HL-60/S4 treated with phorbol 12-myristate 13-acetate at 8.2 ng/mL for 4 days and 3 days (cell line): ENCODE results near the gene FOXA3.
"Not testable (repeated sequence)": the region's sequence is repeated elsewhere in the genome, so short reads cannot be mapped to it uniquely, and the experiment has no call there.

Experiments used
- in situ Hi-C: fragments of 300-500 bp; cut with MboI; formaldehyde crosslinking; loops from 2 replicates; pipeline ENCODE4 v1.15.0; 2022; ENCODE audit warnings: low sequenced_read_pairs

FOXA3 gene

DNA sequence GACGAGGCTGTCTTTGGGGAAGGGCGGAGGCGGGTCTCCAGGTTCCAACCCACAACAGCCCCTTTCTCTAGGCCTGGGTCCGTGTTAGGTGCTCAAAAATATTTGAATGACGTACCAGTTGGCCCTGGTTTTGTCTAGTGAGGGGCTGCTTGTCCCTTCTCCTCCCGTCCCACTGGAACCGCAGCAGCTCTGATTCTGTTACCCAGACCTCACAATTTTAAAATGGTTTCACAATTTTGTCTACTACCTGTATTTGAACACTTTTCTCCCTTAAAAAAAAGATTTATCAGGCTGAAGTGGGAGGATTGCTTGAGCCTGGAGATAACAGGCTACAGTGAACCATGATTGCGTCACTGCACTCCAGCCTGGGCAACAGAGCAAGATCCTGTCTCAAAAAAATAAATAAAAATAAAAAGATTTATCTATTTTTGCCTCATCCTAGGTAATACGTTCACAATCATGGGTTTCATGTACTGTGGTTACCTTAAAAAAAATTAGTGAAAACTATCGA, 23.1 kb downstream of the FOXA3 start:
- in situ Hi-C loops, result no loop called here

DNA sequence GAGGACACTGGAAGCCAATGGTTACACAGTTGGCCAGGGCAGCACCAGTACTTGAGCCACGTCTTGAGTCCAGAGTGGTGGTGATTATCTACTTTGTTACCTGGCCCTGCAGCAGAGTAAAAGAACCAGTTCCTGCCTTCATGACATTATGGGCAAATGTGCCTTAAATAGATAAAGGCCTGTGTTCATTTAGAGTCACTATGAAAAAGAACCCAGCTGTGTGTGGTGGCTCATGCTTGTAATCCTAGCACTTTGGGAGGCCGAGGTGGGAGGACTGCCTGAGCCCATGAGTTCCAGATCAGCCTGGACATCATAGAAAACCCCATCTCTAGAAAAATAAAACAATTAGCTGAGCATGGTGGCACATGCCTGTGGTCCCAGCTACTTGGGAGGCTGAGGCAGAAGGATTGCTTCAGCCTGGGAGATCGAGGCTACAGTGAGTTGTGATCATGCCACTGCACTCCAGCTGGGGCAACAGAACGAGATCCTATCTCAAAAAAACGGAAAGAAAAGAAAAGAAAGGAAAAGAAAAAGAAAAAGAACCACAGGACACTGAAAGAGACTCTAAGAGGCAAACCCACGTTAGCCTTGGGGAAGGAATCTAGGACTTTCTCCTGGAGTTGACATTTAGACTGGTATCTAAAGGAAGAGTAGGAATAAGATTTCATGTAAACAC, 25.2 kb downstream of the FOXA3 start:
- in situ Hi-C loops, result no loop called here

DNA sequence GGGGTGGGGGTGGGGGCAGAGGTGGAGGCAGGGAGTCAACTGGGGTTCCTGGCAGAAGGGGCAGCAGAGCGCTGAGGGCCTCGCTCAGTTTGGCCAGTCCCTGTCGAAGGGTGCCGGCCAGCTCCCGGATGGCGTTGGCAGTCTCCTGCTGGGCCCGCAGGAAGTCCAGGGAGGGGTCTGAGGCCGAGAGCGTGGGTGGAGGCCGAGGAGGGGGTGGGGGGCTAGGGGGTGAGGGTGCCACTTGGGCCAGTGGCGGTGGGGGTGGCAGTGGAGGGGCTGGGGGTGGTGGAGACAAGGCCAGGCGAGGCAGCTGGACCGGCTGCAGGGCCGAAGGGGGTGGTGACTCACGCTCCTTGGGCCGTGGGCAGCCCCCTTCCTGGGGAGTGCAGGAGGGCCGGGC, 26.8 kb downstream of the FOXA3 start:
- in situ Hi-C loops, result no loop called here

DNA sequence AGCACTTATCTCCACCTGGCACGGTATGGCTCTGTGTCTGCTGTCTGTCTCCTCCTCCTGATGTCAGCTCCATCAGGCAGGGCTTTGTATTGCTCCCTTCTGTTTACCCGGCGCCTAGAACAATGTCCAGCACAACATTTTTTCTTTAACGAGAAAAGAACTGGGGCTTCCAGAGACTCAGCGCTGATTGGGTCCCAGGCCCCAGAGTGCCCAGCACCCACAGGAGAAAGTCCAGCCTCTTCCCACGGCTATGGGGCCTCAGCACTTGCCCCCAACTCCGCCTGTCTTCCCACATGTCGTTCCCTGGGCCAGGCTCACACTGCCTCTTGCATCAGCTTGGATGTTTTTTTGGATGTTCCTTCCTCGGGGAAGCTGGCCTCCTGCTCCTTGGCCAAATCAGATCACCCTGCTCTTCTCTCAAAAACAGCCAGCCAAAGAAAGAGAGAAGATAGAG, 31.4 kb downstream of the FOXA3 start:
- in situ Hi-C loops, result no loop called here

DNA sequence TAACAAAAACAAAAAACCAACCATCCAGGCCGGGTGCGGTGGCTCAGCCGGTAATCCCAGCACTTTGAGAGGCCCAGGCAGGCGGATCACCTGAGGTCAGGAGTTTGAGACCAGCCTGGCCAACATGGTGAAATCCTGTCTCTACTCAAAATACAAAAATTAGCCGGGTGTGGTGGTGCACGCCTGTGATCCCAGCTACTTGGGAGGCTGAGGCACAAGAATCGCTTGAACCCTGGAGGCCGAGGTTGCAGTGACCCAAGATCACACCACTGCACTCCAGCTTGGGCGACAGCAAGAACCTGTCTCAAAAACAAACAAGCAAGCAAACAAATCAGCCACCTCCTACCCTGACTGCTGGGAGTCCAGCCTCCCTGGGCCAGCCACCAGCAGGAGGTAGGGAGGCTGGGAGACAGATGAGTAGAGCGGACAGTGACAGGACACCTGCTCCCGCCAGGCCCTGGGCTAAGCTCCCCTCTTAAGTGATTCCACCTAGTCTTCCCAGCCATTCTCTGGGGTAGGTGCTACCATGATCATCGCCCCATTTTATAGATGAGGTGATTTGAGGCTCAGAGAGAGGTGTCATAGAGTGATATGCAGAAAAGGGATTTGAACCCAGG, 32.0 kb downstream of the FOXA3 start:
- in situ Hi-C loops, result not testable (repeated sequence)

DNA sequence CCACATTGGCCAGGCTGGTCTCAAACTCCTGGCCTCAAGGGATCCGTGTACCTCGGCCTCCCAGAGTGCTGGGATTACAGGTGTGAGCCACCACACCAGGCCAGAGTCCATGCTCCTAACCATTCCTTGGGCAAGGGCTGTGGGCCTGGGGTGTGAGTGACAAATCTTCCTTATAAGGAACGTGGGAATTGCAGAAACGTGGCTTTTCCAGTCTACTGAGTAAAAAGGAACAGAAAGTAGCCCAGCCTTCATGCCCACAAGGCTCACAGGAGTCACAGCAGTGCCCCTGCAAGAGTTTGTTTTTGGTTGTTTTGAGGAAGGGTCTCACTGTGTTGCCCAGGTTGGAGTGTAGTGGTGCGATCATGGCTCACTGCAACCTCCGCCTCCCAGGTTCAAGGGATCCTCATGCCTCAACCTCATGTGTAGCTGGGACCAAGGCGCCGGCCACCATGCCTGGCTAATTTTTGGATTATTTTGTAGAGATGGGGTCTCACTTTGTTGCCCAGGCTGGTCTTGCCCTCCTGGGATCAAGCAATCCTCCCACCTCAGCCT, 33.2 kb downstream of the FOXA3 start:
- in situ Hi-C loops, result no loop called here

DNA sequence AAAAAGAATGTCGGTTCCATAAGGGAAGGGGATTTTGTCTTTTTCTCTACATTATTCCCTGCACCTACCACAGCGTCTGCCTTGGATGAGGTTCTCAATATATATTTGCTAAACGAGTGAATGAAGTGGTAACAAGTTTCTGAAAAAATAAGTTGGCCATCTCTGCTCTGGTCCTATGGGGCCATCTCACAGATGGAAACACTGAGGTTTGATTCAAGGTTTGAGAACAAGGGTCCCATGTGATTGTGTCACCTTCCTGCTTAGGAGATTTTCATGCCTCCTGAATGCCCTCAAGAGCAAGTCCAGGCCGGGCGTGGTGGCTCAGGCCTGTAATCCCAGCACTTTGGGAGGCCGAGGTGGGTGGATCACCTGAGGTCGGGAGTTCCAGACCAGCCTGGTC, 35.1 kb downstream of the FOXA3 start:
- in situ Hi-C loops, result no loop called here

DNA sequence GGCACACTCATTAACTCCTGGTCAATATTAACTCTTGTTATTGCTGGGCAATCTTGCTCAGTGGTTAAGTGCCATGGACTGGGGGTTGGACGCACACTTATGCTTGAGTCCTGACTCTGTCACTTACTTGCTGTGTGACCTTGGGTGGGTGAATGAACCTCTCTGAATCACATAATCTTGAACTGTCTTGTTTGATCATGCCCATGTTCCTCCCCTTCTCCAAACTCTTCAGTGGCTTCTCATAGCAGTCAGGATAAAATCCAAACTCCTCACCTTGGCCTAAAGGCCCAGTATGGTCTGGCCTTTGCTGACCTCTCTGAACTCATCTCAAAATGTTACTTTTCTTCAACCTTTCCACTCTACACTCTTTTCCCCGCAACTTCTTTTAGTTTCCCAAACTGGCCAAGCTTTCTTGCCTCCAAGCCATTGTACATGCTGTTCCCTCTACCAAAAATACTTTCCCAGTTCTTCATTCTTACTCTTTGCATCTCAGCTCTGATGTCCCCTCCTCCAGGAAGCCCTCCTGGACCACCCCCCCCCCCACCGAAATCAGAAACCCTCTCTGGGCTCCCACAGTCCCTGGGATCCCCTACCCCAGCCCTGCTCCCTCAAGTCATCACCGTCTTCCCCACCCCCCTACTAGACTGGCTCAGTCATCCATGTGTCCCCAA, 35.9 kb downstream of the FOXA3 start:
- in situ Hi-C loops, result no loop called here

DNA sequence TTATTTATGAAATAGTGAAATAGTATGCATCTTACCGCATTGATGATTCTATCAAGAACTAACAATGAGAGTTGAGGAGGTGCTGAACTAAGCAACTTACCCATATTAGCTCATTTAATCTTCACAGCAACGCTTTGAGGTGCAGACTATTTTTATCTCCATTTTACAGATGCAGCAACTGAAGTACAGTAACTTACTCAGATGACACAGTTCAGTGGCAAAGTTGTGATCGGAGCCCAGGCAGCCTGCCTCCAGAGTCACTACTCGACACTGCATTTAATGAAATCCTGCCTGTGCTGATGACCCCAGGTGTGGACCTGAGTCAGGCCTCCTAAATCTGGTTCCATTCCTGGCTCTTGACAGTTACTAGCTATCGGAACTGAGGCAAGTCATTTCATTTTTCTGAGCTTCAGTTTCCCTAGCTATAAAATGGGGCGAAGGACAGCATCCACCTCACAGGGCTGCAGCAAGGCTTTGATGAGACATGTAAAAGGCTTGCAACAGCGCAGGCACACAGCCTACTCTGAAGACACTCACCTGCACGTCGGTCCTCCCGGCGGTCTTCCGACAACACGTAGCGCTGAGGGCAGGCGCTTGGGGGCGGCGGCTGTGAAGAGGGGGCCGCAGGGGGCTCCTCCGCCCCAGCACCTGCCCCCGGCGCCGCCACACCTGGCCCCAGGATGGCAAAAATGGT, 36.8 kb downstream of the FOXA3 start:
- in situ Hi-C loops, result no loop called here

DNA sequence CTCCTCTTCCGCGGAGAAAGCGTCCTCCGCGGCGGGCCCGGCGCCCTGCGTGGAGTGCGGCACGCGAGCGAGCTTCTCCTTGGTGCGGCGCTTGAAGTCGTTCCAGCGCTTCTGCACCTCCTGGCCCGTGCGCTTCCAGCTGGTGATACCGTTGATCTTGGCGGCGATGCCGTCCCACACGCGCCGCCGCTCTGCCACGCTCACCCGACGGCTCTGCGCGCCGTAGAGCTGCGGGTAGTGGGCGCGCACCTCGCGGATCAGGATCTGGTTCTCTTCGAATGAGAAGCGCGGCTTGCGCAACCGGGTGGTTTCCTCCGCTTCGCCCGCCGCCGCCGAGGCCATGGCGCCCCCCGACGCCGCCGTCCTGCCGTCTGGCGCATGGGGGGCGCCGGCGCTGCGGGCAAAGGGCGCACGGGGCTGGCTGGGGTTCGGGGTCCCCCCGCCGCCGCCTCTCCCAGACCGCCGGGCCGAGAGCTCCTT, 37.3 kb downstream of the FOXA3 start:
- in situ Hi-C loops, result no loop called here

DNA sequence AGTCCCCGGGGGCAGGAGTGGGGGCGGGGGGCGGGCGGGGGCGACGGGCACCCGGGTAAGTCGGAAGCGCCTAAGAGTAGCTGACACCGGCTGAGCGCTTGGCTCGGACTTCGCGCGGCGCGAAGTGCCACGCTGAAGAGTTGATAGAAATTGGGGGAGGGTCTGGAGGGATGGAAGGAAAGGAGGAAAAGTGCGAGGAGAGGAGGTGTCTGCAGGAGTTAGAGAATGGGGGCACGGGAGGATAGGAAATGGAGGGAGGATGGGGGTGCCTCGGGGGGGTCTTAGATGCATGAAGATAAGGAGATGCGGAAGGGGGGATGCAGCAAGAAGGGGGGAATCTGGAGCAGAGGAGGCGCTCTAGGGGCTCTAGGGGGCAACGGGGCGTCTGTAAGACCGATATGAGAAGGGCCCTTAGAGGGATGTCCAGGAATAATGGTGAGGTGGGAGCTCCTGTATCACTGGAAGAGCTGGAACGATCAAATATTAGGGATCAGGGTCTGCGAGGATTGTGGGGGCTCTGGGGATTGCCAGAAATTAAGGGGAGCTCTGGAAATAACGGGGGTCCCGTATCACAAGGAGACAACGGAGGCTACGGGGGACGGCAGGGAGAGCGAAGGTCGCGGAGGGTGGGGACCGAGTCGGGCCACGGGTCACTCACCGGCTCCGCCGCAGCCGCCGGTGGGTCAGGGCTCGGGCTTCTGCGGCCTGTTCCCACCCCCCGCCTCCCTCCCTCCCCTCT, 38.0 kb downstream of the FOXA3 start, which contains the start of gene MYPOP:
TSS of gene MYPOP (minus strand) at position 702 of the 739 bp plus-strand sequence. CDS start 840 bp downstream, outside the sequence.
- in situ Hi-C loops, result no loop called here

DNA sequence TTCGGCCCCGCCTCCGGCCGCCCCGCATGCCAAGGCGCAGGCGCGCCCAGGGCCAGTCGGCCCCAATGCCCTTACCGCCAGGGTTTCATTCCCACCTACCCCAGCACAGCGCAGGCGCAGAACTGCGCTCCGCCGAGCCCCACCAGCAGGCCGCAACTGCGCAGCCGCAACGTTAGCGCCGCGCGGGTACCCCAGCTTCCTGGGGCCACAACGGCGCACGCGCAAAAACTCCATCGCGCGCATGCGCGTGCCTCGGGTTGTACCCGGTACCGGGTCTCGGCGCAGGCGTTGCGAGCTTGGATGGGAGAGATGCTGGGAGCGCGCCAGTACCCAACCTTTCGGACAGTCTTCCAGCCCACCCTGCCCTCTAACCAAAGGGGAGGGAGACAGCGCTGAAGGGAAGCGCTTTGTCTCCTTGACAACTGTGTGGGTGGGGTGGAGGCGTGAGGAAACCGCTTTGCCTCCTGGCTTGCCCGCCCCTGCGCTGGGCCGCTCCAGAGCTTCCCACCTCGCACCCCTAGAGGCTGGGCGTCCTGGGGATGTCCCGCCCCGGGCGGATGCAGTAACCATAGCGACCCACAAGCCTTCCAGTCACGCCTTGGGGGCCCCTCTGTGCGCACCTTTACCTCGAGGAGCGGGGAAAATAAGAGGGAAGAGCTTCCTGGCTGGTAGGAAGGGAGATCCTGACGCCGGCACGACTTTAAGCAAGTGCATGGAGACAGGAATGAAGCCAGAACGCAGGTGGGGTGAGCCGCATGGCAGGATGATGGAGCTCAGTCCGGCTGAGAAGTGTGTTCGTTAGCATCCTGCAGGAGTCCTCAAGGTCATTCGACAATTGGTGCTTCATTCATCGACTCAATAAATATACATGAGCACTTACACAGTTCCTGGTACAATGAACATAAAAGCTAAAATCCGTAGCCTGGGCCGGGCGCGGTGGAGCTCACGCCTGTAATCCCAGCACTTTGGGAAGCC, 38.8 kb downstream of the FOXA3 start:
- in situ Hi-C loops, result no loop called here

DNA sequence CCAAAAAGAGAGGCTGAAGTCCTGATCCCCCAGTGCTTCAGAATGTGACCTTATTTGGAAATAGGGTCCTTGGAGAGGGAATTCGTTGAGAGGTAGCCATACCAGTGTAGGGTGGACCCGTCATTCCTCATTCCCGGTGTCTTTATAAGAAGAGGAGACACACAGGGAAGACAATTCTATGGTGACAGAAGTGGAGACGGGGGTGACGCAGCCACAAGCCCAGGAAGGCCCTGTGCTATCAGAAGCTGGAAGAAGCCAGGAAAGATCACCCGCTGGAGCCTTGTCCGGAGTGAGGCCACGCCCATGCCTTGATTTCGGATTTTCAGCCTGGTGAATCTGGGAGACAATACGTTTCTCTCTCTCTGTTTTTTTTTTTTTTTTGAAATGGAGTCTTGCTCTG, 40.9 kb downstream of the FOXA3 start:
- in situ Hi-C loops, result no loop called here

DNA sequence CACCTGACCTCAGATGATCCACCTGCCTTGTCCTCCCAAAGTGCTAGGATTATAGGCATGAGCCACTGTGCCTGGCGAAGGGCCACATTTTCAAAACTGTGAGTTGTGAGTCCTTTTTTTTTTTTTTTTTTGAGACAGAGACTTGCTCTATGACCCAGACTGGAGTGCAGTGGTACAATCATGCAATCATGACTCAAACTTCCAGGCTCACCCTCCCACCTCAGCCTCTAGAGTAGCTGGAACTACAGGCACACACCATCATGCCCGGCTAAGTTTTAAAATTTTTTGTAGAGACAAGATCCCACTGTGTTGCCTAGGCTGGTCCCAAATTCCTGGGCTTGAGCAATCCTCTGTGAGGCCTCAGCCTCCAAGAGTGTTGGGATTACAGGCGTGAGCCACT, 42.1 kb downstream of the FOXA3 start:
- in situ Hi-C loops, result no loop called here

DNA sequence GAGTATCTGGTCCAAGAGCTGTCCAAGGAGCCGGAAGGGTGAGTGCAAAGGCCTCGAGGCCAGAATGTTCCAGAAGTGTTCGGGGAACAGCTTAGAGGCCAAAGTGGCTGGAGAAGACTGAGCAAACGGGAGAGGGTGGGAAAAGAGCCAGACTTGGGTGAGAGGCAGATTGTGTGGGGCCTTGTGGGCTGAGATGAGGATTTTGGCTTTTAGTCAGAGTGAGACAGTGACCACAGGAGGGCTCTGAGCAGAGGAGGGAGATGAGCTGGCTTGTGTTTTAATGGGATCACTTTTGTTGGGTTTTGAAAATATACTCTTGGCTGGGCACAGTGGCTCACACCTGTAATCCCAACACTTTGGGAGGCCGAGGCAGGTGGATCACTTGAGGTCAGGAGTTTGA, 44.8 kb downstream of the FOXA3 start:
- in situ Hi-C loops, result no loop called here

DNA sequence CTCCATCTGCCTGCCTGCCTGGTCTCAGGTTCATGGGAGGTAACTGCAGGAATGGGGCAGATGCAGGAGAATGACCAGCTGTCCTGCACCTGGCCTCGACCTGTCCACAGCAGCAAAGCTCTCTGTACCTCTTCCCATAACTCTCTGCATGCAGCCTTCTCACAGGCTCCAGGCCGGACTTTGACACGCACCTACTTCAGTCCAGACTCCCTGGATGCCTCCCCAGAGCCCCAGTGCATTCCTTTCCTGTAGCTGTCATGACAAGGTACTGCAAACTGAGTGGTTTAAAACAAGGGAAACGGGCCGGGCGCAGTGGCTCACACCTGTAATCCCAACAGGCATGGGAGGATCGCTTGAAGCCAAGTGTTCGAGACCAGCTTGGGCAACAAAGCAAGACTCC, 47.2 kb downstream of the FOXA3 start:
- in situ Hi-C loops, result no loop called here

DNA sequence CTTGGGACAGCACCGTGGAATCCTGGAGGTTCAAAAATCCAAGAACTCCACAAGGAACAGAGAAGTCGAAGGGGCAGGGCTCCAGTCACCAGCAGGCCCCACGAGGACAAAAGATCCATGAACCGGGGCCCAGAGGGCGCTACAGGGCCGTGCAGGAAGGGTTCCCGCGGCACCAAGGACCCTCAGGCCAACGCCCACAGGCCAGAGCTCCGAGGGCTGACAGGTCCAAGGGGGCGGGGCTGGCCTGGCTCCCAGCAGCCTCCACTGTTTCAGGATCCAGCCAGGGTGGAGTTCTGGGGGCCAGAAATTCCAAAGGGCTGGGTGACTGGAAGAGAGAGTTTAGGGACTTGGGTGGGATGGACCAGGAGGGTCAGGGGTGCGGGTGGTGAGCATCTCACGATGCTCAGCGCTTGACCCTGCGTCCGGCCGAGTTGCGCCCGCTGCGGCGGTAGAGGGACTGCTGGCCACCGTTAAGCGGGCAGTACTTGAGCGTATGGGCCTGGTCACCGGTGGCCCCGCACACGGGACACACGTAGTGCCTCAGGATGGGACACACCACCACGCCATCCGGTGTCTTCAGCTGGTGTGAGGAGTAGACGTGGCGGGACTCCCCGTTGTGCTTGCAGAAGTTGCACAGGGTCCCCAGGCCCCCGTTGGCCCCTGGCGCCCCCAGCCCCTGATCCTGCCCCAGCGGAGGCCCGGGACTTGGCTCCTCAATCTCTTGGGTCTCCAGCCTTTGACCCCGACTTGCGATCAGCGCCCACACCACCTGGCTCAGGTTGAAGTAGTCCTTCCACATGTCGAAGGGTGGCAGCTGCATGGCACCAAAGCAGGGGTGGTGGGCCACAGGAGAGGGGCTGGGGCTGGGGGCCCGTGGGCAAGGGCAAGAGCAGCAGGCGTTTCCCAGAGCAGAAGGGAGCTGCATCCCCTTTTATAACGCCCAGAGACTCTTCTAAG, 50.0 kb downstream of the FOXA3 start, which contains the start of gene NANOS2:
TSS of gene NANOS2 (minus strand) at position 905 of the 957 bp plus-strand sequence. CDS start at position 820, 85 bp downstream.
- in situ Hi-C loops, result no loop called here
